ENCODE measurements around the gene FGFR3.

Gene FGFR3

DNA sequence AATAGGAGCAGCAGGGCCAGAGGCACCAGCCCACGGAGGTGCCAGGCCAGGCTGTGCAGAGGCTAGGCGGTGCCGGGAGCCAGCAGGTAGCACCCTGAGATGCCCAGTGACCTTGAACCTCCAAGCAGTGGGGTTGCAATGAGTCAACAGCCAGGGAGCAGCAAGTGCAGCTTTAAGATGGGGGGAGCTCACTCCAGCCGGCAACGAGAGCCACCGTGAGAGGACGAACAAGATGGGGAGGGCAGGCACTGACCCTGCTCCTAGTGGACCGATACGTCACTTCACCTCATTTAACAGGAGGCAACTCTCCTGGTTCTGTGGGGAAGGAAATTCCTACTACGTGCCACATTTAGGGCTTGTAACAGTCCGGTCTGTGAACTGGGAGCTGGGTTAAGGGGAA lies 58.1 kb downstream of the FGFR3 start:
- no peak overlapping the region for H3K4me3 ChIP-seq (replicated peaks; ENCODE audit: low read depth, low read length)
- TF ChIP-seq, protein P1, sequence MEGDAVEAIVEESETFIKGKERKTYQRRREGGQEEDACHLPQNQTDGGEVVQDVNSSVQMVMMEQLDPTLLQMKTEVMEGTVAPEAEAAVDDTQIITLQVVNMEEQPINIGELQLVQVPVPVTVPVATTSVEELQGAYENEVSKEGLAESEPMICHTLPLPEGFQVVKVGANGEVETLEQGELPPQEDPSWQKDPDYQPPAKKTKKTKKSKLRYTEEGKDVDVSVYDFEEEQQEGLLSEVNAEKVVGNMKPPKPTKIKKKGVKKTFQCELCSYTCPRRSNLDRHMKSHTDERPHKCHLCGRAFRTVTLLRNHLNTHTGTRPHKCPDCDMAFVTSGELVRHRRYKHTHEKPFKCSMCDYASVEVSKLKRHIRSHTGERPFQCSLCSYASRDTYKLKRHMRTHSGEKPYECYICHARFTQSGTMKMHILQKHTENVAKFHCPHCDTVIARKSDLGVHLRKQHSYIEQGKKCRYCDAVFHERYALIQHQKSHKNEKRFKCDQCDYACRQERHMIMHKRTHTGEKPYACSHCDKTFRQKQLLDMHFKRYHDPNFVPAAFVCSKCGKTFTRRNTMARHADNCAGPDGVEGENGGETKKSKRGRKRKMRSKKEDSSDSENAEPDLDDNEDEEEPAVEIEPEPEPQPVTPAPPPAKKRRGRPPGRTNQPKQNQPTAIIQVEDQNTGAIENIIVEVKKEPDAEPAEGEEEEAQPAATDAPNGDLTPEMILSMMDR (IDR thresholded peaks at IDR 0.05; ENCODE audit: low read length, missing control alignments): no peak
- no peak for DNase-seq (ENCODE audit: low read depth)

DNA sequence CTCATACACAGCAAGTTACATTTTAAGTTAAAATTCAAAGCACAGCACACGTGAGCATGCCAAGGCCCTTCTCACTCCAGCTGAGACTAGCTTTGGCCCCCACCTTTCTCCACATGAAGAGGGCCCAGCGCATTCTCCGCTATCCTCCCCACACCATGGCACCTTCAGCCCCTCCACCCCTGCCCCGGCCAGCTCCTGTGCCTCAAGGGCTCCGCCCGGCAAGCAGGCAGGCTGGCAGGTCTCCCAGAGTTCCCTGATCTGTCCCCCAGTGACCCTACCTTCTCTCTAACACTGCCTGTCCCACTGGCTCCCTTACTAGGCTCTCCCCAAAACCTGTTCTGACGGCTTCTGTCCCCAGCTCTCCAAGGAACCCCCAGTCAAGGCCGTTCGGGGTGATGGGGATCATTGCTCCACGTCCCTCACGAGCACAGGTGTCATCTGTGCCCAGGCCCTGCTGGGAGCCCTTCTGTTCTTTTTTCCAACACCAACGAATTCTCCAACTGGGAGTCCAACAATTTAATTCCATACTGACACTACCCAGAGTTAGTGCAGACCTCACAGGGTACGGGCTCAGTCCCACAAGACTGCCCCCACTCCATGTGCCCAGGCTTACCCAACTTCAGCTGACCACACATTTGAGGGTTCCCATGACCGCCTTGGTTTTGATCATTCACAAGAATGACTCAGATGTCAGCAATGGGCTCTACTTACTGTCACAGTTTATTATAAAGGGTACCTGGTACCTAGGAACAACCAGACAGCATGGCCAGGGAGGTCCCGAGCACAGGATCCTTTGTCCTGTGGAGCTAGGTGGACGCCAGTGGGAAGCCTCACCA lies 58.7 kb downstream of the FGFR3 start:
- DNase-seq (ENCODE audit: low read depth): no peak
- no peak overlapping the region for H3K4me3 ChIP-seq (replicated peaks; ENCODE audit: low read depth, low read length)
- TF ChIP-seq, protein P1 (IDR thresholded peaks at IDR 0.05; ENCODE audit: low read length, missing control alignments): no peak

DNA sequence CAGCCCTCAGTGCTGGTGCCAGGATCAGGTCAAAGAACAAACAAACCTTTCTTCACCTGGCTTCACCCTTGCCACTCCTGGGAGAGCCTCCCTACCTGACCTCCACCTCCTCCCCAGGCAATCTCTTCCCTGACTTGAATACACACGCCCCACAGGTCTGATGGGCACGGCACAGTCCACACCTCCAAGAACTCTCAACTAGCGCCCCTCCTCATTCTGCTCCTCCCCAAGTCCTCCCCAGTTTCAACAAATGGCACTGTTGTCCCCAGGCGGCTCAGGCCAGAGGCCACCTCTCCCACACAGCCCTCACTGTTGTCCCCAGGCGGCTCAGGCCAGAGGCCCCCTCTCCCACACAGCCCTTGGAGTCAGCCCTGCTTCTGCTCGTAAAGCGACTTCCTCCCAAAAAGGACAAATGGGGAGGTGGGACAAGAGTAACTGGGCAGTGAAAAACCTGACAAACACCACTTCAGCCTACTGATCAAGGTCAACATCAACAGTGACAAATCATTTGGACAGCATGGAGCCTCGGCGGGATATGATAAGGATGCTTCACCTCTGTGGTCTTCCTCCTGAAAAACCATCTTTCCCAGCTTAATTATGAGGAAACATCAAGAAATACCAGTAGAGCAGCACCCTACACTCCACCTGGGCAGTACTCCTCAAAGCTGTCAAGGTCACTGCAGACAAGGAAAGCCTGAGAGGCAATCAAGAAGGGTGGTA lies 60.0 kb downstream of the FGFR3 start:
- TF ChIP-seq, protein P1 (IDR thresholded peaks at IDR 0.05; ENCODE audit: low read length, missing control alignments): no peak
- no peak for DNase-seq (ENCODE audit: low read depth)
- no peak overlapping the region for H3K4me3 ChIP-seq (replicated peaks; ENCODE audit: low read depth, low read length)

DNA sequence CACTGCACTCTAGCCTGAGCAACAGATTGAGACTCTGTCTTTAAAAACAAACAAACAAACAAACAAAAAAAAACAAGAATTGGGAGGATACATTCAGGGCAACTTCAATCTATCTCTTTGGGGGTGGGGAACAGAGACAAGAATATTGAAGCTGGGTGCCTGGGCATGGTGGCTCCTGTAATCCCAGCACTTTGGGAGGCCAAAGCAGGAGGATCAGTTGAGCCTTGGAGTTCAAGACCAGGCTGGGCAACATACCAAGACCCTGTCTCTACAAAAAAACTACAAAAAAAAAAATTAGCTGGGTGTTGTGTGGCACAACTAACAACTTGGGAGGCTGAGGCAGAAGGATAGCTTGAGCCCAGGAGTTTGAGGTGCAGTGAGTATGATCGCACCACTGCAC lies 61.7 kb downstream of the FGFR3 start:
- peak overlapping the region; percentile 80 for H3K4me3 ChIP-seq (replicated peaks; ENCODE audit: low read depth, low read length)
- TF ChIP-seq, protein P1 (IDR thresholded peaks at IDR 0.05; ENCODE audit: low read length, missing control alignments): no peak
- DNase-seq (ENCODE audit: low read depth): no peak

DNA sequence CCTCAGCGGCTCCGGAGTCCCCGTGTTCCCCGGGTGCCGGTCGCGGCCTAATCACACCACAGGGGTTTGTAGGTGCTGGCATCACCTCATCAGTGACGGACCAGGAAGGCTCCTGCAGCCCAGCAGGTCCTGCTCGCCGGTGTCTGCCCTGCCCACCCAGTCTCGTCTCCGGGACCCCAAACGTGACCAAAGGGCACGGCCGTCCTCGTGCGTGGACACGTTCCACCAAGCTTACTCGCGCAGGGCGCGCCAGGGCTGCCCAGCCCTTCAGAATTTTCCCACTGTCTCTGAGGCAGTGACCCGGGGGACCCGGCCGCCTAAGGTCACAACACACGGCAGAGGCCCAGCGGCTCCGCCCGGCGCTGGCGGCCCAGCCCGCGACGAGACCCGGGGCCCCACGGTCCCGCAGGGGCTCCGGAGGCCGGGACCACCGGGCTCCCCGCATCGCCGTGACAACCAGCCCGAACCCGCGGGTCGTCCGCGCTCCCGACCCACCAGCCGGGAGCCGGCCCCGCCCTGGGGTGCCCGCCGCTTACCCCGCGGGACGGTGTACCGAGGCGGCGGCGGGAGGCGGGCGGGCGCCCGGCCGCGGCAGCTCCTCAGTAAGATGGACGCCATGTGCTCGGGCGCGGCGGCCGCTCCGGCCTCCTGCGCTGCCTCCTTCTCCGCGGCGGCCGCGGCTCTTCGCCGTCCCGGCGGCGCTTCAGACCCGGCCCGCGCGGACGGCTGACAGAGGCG lies 62.4 kb downstream of the FGFR3 start:
- DNase-seq (ENCODE audit: low read depth): no peak
- TF ChIP-seq, protein P1 (IDR thresholded peaks at IDR 0.05; ENCODE audit: low read length, missing control alignments): no peak
- H3K4me3 ChIP-seq (replicated peaks; ENCODE audit: low read depth, low read length): peak overlapping the region; percentile 80

DNA sequence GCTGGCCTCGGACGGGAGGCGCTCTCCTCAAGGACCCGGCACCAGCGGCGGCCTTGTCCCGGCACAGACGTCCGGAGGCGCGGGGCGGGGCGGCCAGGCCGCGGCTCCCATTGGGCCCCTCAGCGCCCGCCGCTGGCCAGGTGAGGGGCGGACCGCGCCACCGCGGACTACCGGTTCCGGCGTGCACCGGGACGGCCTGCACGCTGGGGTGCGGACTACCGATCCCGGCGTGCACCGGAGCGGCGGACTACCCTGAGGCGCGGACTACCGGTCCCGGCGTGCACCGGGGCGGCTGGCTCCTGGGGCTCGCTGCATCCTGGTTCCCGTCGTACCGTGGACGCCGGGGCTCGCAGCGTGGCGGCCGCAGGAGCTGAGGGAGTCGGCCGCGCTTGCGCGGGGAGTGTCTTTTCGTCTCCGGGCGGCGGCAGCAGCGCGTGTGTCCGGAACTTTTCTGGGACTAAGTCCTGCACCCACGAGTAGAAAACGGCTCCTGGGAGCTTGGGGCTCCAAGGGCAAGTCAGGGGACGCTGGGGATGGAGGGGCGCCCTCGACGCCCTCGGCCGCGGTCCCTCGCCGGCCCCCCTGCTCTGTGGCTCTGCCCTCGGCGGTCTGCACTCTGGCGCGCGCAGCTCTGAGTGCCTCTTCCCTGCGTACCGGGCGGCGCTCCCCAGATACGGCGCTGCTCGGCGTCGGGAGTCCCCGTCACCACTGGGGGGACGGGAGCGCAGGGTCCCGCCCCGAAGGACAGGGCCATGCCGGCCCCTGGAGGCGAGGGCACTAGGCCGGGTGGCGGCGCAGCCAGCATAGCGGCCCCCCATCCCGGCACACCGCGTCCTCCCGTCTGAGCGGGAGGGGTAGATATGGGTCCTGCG lies 63.2 kb downstream of the FGFR3 start, which contains the start of gene LETM1:
Gene LETM1 (minus strand): TSS at position 86 of the 872 bp plus-strand sequence. CDS start 206 bp downstream, outside the sequence.
- TF ChIP-seq, protein P1 (IDR thresholded peaks at IDR 0.05; ENCODE audit: low read length, missing control alignments): no peak
- H3K4me3 ChIP-seq (replicated peaks; ENCODE audit: low read depth, low read length): peak within 1 kb of the TSS; percentile 80
- peak; percentile 96 for DNase-seq (ENCODE audit: low read depth)
